Right forelimb (tissue), 1 donor: ENCODE measurements around the gene NAAA.
A peak's percentile ranks its signal among the peaks of the same experiment; 100 is the strongest.
"Not testable (repeated sequence)": the region's sequence is repeated elsewhere in the genome, so short reads cannot be mapped to it uniquely, and the experiment has no call there.

Experiments used
- DNase-seq: peaks from one replicate; pipeline ENCODE4 v3.0.0-alpha.2; 2018

The NAAA gene

DNA sequence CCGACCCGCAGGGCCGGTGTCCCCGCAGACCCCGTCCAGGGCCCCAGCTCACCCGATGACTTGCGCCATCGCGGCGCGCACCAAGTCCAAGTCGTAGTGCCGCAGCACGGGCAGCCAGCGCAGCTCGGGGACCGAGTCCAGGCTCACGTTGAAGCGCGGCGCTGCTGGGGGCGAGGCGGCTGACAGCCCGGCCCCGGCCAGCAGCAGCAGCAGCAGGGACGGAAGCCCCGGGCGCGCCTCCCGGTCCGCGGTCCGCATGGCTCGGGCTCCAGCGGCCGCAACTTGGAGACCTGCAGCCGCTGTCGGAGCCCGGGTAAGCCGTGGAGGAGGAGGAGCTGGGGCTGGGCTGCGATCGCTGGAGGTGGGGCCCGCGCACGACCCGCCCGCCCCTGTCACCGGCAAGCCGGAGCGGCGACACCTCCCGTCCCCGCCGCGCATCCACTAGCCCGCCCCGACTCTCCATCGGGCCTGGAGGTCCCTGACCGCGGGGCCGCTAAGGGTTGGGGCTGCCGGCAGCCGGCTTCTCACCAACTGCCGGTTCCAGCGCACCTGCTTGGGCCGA is at the start of gene NAAA:
TSS of gene NAAA (minus strand) at position 322 of the 562 bp plus-strand sequence. CDS start at position 258, 64 bp downstream.
- peak; percentile 80 for DNase-seq

DNA sequence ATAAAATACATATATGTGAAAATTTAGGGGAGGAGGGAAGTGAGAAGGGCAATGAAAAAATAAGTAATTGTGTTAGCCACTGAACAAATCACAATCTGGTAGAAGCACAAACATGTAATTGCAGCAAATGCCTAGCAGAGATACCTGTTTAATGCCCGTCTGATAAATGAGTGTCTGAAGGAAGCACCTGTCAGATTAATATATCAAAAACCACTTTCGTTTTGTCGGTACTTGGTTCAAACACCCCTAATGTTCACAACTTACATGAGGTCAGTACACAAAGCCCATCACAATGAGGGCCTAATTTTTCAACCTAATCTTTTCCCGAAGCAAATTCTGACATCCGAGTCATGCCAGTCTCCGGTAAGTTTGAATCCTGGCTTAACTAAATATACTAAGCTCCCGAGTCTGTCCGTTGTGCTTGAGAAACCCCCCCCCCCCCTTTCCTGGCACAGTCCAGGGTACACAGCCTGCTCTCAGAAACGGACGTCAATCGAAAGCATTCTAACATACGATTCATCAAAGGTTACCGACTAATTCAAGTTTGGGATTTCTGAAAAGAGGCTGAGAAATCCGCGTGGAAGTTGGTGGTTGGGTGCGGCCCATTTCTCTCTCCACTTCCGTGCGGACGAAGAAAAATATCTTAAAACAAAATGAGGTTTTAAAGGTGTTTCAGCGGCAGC is 49.2 kb upstream of the NAAA start:
- DNase-seq = no peak

- no peak for DNase-seq
Measured at GRCh38 chr4:75985116-75985515, 44.3 kb upstream of the NAAA start.

DNA sequence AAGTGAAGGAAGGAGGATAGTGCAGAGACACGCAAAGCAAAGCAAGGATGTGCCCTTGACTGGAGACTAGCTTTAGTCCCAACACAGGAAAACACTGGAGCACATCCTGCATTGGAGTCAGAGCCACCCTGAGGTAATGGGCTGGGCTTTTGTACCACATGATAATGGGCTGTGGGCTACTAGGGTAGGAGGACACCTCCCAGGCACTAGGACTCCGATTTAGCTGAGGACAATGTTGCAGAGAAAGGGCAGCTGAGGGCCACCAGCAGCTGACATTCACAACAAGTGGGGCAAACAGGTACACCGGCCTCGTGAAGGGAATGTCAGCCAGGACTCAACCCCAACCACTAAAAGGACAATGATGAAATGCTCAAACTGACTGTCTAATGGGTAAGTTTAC is 39.8 kb upstream of the NAAA start:
- no peak for DNase-seq

DNA sequence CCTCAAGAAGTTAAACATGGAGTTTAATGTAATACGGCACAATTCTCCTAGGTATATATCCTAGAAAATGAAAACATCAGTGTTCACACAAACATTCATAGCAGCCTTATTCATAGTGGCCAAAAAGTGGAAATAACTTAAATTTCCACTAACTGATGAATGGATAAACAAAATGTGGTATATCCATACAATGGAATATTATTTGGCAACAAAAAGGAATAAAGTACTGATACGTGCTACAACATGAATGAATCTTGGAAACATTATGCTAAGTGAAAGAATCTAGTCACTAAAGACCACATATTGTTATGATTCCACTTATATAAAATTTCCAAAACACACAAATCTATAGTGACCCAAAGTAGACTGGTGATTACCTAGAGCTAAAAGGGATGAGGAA is 35.4 kb upstream of the NAAA start:
- DNase-seq = no peak

- DNase-seq = no peak
Measured at GRCh38 chr4:75973766-75974165, 33.0 kb upstream of the NAAA start.

- DNase-seq = no peak
Measured at GRCh38 chr4:75968084-75968483, 27.3 kb upstream of the NAAA start.

DNA sequence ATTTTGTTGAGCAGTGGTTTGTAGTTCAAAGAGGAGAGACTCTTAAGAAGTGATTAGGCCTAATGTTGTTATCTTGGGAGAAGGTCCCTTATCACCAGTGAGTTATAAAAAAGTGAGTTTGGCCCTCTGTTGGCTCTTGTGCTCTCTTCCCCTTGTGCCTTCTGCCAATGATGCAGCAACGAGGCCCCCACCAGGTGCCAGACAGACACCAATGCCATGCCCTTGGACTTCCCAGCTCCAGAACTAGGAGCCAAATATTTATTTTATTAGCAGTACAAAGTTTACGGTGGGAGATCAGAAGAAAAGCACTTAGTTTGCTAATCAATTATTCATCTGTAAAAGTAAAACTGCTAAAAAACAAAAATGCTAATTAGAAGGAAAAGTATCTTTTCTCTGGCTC is 22.7 kb upstream of the NAAA start:
- no peak for DNase-seq

DNA sequence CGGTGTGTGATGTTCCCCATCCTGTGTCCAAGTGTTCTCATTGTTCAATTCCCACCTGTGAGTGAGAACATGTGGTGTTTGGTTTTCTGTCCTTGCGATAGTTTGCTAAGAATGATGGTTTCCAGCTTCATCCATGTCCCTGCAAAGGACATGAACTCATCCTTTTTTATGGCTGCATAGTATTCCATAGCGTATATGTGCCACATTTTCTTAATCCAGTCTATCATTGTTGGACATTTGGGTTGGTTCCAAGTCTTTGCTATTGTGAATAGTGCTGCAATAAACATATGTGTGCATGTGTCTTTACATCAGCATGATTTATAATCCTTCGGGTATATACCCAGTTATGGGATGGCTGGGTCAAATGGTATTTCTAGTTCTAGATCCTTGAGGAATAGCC is 21.3 kb upstream of the NAAA start:
- DNase-seq = not testable (repeated sequence)

GRCh38 chr4:75958546-75958945 is 17.7 kb upstream of the NAAA start:
- not testable (repeated sequence) for DNase-seq

DNA sequence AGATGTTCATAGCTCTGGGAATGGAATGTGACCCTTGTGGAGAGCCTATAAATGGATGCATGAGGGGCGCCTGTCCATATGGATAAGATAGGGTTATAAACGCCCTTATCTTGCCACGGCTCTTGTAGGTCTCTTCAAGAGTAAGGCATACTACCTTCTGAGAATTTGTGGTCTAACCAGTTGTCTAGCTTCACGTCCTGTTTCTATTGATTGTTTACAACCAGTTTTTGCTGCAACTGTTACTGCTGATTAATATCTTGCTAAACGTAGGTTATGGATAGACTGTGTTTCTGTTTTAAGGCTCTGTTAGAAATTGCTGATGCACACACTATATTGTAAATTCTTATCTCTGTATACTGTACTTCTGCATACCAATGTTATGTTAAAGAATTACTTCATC is 14.0 kb upstream of the NAAA start:
- not testable (repeated sequence) for DNase-seq

GRCh38 chr4:75953509-75953908 is 12.7 kb upstream of the NAAA start:
- DNase-seq = no peak

- no peak for DNase-seq
Measured at GRCh38 chr4:75950213-75950815, 9.5 kb upstream of the NAAA start.

DNA sequence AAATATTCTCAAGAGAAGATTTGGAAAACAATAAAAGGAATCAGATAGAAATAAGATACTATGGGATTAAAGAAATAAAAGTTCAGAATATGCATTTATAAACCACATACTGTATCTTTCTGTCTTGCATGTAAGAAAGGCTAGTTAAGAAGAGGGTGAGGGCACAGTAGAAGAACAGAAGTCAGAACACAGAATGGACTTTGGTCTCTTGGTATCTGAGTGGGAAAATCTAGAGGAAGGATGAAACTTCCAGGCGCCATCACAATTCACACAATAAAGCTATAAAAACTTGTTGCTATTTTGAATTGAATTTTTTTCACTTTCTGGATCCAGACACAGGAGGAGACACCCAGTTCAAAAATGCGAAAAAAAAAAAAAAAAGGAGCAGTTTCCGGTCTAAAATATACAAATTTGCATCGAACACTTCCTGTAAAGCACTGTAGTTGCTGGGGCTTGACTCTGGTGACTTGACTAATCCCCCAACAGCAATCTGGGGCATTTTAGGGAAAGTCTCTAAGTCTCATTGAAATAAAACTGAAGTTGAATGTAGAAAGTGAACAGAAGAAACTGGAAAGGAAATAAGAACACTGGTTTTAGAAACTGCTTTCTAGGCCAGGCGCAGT is 8.1 kb upstream of the NAAA start:
- no peak for DNase-seq

DNA sequence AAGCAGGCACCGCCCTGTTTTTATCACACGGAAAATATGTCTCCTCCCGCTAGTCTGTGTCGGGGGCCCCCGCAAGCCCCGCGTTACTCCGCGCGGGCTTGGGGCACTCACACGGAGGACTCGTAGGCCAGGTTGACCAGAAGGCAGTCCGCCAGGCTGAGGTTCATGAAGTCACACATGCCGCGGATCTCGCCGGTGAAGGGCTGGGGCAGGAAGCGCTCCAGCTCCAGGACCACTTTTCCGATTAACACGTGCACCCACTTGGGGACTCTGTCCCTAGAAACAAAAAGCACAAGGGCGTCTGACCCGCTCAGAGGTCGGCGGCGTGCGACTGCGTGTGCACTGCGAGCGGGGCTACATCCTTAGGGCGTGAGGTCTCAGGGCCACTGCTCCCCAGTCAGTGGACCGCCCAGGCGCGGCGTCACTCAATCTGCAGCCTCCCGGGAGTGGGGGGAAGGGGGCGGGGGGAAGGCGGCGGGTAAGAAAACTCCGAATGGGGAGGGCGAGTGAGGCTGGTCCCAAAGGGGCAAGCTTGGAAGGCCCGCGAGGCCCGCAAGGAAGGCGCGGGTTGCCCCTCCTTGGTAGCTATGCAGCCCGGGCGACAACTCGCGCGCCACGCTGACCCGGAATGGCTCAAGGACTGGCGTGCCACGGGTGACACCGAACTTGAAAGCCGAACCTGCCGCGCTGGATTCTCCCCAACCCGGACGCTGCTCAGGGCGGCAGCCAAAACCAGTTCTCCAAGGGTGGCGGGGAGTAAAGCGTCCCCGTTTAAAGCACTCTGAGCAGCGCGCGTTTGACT is 722 bp downstream of the NAAA start:
- peak; percentile 74 for DNase-seq

- DNase-seq = no peak
Measured at GRCh38 chr4:75935628-75936027, 5.2 kb downstream of the NAAA start.

DNA sequence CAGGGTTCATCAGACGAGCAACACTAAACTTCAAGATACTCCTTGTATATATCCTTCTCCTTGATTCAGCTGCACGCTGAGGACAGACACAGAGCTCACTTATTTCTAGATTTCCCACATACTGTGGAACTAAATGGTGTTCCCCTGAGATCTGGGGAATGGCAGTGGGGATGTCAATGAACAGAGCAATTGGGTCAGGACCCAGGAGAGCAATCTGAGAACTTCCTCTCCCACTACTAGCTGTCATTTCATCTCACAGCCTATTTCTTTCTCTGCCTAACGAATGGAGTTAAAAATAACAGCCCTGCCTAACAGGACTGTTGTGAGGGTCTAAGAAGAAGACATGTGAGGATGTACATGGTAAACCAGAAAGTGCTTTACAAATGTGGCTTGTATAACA is 10.7 kb downstream of the NAAA start:
- no peak for DNase-seq

GRCh38 chr4:75924916-75925315 is 15.9 kb downstream of the NAAA start:
- not testable (repeated sequence) for DNase-seq

- DNase-seq = no peak
Measured at GRCh38 chr4:75924309-75924827, 16.4 kb downstream of the NAAA start.

DNA sequence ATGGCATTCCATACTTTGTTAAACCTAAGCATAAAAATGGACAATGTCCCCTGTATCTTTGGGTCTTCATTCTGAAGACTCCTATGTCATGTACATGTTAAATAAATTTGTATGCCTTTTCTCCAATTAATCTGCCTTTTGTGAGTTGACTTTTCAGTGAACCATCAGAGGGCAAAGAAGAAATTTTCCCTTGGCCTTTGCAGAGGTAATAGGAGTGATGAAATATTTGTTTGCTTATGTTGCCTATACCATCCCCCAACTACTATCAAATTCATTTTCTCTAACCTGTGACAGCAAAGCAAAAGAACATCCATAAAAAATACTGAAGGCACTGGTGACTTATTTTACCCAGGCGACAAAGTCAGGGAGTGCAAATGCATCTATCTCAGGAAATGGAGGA is 18.2 kb downstream of the NAAA start:
- no peak for DNase-seq

DNA sequence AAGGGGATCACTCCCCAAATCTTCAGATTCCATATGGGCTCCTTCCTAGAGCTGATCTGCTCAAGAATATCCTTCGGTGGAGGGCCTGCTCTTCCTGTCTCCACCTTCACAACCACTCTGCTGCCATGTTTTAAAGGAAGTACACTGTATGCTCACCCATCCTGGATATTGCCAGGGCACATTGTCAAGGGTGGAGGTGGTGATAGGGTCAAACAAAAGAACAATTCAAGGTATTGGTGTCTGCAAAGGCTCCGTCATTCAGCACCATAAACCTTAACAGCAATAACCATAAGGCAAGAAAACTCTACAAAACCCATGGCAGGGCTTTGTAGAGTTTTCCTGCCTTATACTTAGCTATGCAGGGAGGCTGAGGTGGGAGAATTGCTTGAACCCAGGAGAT is 18.9 kb downstream of the NAAA start:
- no peak for DNase-seq

DNA sequence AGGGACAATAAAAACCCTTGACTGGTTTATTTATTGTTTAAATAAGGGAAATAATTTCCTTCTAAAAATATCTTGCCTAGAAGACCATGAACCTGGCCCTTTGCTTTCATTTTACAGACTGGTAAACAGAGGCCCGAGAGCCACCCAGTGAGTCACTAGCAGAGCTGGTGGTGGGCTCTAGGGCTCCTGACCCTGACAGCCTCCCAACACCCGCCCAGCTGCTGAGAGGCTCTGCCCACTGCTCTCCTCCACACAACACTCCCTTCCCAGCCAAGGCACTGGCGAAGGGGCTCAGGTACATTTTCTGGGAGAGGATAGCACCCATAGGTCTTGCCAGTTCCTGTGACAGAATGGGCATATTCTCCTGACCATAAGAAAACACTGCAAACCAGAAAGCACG is 20.5 kb downstream of the NAAA start:
- no peak for DNase-seq

DNA sequence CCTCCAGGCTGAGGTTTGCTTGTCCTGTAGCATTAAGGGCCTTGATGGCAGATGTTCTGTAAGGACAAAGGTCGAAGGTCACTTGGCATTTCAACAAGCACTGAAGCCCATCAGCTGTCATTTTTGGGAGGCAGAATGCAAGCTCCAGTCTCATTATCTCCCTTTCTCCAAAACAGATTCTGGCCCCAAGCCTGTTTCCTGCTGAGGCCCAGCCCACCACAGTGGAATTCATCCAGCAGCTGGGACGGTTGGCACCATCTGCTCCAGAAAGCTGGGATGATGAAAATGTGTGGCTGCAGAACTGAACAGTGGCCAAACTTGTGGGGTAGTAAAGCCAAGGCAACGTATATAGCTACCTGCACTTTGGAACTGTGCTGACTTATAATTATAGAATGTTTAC is 20.9 kb downstream of the NAAA start:
- peak; percentile 60 for DNase-seq
